ENCODE results near the gene MSRB3. TPM values are rescaled to one million over a fixed set of nuclear protein-coding genes. Genes with fewer than 3 reads are reported as not detected.

The MSRB3 gene
- total RNA-seq, 6 donors from 2014 or later: 15.7 to 76.3 (median 30.4) TPM

DNA sequence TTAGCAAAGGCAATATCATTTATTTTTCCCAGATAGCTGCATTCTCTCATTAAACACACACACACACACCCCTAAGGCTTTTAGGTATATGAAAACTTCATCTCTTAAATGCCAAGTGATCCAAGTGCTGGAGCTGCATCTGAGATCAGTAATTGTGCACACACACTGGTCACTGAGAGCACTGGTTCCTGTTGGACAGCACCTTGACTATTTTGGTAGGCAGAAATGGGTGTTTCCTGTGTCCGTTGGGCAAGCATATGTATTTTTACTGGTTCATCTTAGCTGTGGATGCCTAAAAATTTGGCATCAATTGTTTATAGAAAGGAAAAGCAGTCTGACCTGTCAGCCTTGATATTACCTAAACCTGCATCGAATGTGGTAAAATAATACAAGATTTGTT is 182.5 kb downstream of the MSRB3 start:
- no peak overlapping the region for H3K27ac ChIP-seq
- no peaks in the 10 kb centered on the region for H3K27me3 ChIP-seq
- DNase-seq (no peak), ATAC-seq (ENCODE audit: low FRiP score in 2 of 2) (no peak)
- H3K4me3 ChIP-seq: no peak overlapping the region
- TF ChIP-seq POLR2AphosphoS5 (IDR thresholded peaks at IDR 0.05): no peak
- TF ChIP-seq EP300 (IDR thresholded peaks at IDR 0.05): no peak
- 84 to 90% methylated on average over 2 of the region's 2 CpGs for WGBS, 2 donors
- H3K36me3 ChIP-seq: peaks cover 0 to 47% (median 0%) of the 10 kb centered on the region in 4 donors
- H3K9me3 ChIP-seq: no peaks in the 10 kb centered on the region
- no peaks in the 10 kb centered on the region for H3K4me1 ChIP-seq

DNA sequence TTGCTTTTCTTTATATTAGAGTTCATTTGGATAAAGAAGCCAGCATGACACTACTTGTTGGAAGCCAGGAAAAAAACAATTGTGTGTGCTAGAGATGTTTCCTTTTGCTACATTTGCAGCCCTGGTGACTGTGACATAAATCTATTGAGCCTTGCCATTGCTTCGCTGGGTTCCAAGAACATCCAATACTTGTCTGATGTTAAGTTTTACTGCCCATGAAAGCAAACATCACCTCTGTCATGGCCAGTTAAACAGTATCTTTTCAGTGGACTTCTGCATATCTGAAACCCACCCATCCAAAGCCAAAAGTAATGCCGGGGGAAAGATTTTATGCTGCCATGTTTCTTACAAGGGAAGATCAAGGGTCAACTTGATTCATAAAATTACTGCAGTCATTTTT is 184.0 kb downstream of the MSRB3 start:
- Histone ChIP-seq H3K9me3 (no peaks in the 10 kb centered on the region), H3K36me3 (peaks cover 0 to 39% (median 0%) of the 10 kb centered on the region in 4 donors), H3K4me1 (no peaks in the 10 kb centered on the region), H3K4me3 (no peak overlapping the region), H3K27ac (no peak overlapping the region), H3K27me3 (no peaks in the 10 kb centered on the region)
- no peak for TF ChIP-seq EP300 (IDR thresholded peaks at IDR 0.05)
- TF ChIP-seq, protein P1, sequence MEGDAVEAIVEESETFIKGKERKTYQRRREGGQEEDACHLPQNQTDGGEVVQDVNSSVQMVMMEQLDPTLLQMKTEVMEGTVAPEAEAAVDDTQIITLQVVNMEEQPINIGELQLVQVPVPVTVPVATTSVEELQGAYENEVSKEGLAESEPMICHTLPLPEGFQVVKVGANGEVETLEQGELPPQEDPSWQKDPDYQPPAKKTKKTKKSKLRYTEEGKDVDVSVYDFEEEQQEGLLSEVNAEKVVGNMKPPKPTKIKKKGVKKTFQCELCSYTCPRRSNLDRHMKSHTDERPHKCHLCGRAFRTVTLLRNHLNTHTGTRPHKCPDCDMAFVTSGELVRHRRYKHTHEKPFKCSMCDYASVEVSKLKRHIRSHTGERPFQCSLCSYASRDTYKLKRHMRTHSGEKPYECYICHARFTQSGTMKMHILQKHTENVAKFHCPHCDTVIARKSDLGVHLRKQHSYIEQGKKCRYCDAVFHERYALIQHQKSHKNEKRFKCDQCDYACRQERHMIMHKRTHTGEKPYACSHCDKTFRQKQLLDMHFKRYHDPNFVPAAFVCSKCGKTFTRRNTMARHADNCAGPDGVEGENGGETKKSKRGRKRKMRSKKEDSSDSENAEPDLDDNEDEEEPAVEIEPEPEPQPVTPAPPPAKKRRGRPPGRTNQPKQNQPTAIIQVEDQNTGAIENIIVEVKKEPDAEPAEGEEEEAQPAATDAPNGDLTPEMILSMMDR (IDR thresholded peaks at IDR 0.05): no peak
- TF ChIP-seq POLR2AphosphoS5 (IDR thresholded peaks at IDR 0.05): no peak
- no peak for TF ChIP-seq POLR2A (IDR thresholded peaks at IDR 0.05)
- WGBS, 2 donors: 92 to 100% methylated on average over 2 of the region's 2 CpGs
- ATAC-seq (ENCODE audit: low FRiP score in 2 of 2) (no peak), DNase-seq (no peak)

DNA sequence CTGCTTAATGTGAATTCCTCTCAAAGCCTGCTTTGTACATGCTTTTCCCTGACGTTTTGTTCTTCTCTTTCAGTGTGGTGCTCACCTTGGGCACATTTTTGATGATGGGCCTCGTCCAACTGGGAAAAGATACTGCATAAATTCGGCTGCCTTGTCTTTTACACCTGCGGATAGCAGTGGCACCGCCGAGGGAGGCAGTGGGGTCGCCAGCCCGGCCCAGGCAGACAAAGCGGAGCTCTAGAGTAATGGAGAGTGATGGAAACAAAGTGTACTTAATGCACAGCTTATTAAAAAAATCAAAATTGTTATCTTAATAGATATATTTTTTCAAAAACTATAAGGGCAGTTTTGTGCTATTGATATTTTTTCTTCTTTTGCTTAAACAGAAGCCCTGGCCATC is 184.6 kb downstream of the MSRB3 start:
- ATAC-seq (ENCODE audit: low FRiP score in 2 of 2): no peak

DNA sequence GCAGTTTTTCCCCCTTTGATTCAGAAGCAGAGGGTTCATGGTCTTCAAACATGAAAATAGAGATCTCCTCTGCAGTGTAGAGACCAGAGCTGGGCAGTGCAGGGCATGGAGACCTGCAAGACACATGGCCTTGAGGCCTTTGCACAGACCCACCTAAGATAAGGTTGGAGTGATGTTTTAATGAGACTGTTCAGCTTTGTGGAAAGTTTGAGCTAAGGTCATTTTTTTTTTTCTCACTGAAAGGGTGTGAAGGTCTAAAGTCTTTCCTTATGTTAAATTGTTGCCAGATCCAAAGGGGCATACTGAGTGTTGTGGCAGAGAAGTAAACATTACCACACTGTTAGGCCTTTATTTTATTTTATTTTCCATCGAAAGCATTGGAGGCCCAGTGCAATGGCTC is 185.1 kb downstream of the MSRB3 start:
- Histone ChIP-seq H3K36me3 (peaks cover 0 to 33% (median 0%) of the 10 kb centered on the region in 4 donors), H3K27ac (no peak overlapping the region), H3K4me1 (no peaks in the 10 kb centered on the region), H3K4me3 (no peak overlapping the region), H3K9me3 (no peaks in the 10 kb centered on the region), H3K27me3 (no peaks in the 10 kb centered on the region)
- TF ChIP-seq EP300 (IDR thresholded peaks at IDR 0.05) (no peak), POLR2A (IDR thresholded peaks at IDR 0.05) (no peak), POLR2AphosphoS5 (IDR thresholded peaks at IDR 0.05) (no peak)
- TF ChIP-seq, protein P1 (IDR thresholded peaks at IDR 0.05): no peak
- no peak for ATAC-seq (ENCODE audit: low FRiP score in 2 of 2)
- 86 to 100% methylated on average over 1 of the region's 1 CpG for WGBS, 2 donors
- DNase-seq: no peak

More for the DNA sequence above, 184.6 kb downstream of the MSRB3 start:
- H3K27me3 ChIP-seq: no peaks in the 10 kb centered on the region
- DNase-seq: peak in 1 of 2 donors; percentile 62
- H3K9me3 ChIP-seq: no peaks in the 10 kb centered on the region
- H3K27ac ChIP-seq: no peak overlapping the region
- H3K4me3 ChIP-seq: no peak overlapping the region
- no peaks in the 10 kb centered on the region for H3K4me1 ChIP-seq
- TF ChIP-seq, protein P1 (IDR thresholded peaks at IDR 0.05): no peak
- TF ChIP-seq POLR2A (IDR thresholded peaks at IDR 0.05): no peak
- TF ChIP-seq POLR2AphosphoS5 (IDR thresholded peaks at IDR 0.05): no peak
- no peak for TF ChIP-seq EP300 (IDR thresholded peaks at IDR 0.05)
- H3K36me3 ChIP-seq: peaks cover 0 to 36% (median 0%) of the 10 kb centered on the region in 4 donors
- 91 to 94% methylated on average over 9 of the region's 9 CpGs for WGBS, 2 donors

DNA sequence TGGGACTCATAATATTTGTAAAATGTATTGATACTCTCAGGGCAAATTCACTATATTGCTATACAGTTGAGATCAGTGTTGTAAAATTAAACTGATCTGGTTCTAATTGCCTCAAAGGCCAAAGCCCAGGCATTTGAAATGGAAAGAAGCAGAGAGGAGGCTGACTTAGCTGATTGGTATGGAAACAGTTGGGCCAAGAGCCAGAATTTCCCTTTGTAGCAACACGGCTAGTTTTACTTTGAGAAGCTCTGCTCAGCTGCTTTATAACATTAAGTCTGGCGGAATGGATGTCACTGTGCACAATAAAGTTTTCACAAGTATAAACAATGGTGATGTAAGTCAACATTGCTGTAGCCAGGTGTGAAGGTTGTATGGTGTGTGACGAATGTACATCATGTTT is 186.4 kb downstream of the MSRB3 start:
- Histone ChIP-seq H3K9me3 (no peaks in the 10 kb centered on the region), H3K36me3 (peaks cover 0 to 24% (median 0%) of the 10 kb centered on the region in 4 donors), H3K4me1 (no peaks in the 10 kb centered on the region), H3K27ac (no peak overlapping the region), H3K27me3 (no peaks in the 10 kb centered on the region), H3K4me3 (no peak overlapping the region)
- TF ChIP-seq EP300 (IDR thresholded peaks at IDR 0.05) (no peak), POLR2AphosphoS5 (IDR thresholded peaks at IDR 0.05) (no peak), POLR2A (IDR thresholded peaks at IDR 0.05) (no peak)
- TF ChIP-seq, protein P1 (IDR thresholded peaks at IDR 0.05): no peak
- ATAC-seq (ENCODE audit: low FRiP score in 2 of 2) (no peak), DNase-seq (no peak)
- 77 to 85% methylated on average over 3 of the region's 3 CpGs for WGBS, 2 donors
